T-helper 1 cell treated with Interleukin-12 subunit alpha and Interleukin-12 subunit beta and Interleukin-4 antibody, amounts not matched to agents 30 μg/mL and 1 μg/mL, for 36 hours (primary cell): ENCODE measurements around the gene PPM1H.

Source experiments
- H3K27ac Mint-ChIP-seq: one replicate; pipeline ENCODE4 v1.8.0; 2021; ENCODE audit warnings: mild to moderate bottlenecking, mixed read lengths
- H3K27me3 Mint-ChIP-seq: one replicate; pipeline ENCODE4 v1.8.0; 2021; ENCODE audit warnings: low read depth, mixed read lengths
- H3K36me3 Mint-ChIP-seq: one replicate; pipeline ENCODE4 v1.8.0; 2021; ENCODE audit warnings: low read depth, mixed read lengths
- H3K4me1 Mint-ChIP-seq: one replicate; pipeline ENCODE4 v1.8.0; 2021; ENCODE audit warnings: low read depth, mixed read lengths
- H3K4me3 Mint-ChIP-seq: one replicate; pipeline ENCODE4 v1.8.0; 2021; ENCODE audit warnings: mild to moderate bottlenecking, moderate library complexity, mixed read lengths
- H3K9me3 Mint-ChIP-seq: one replicate; pipeline ENCODE4 v1.8.0; 2021; ENCODE audit warnings: mixed read lengths

PPM1H gene

GRCh38 chr12:62705846-62706245, 229.1 kb downstream of the PPM1H start:
- Mint-ChIP-seq H3K27me3 (peaks cover 9% of the 10 kb centered on the region), H3K36me3 (no peaks in the 10 kb centered on the region), H3K4me3 (no peak overlapping the region), H3K4me1 (no peaks in the 10 kb centered on the region), H3K9me3 (no peaks in the 10 kb centered on the region), H3K27ac (no peak overlapping the region)

GRCh38 chr12:62703011-62703380, 232.0 kb downstream of the PPM1H start:
- H3K4me1 Mint-ChIP-seq, result no peaks in the 10 kb centered on the region
- peaks cover 9% of the 10 kb centered on the region for H3K27me3 Mint-ChIP-seq
- no peak overlapping the region for H3K4me3 Mint-ChIP-seq
- H3K36me3 Mint-ChIP-seq, result no peaks in the 10 kb centered on the region
- H3K9me3 Mint-ChIP-seq, result no peaks in the 10 kb centered on the region
- H3K27ac Mint-ChIP-seq, result no peak overlapping the region

GRCh38 chr12:62701492-62701891, 233.5 kb downstream of the PPM1H start:
- H3K9me3 Mint-ChIP-seq, result no peaks in the 10 kb centered on the region
- no peaks in the 10 kb centered on the region for H3K36me3 Mint-ChIP-seq
- no peak overlapping the region for H3K27ac Mint-ChIP-seq
- H3K4me1 Mint-ChIP-seq, result no peaks in the 10 kb centered on the region
- H3K27me3 Mint-ChIP-seq, result peaks cover 9% of the 10 kb centered on the region
- no peak overlapping the region for H3K4me3 Mint-ChIP-seq

- Mint-ChIP-seq H3K27me3 (no peaks in the 10 kb centered on the region), H3K9me3 (no peaks in the 10 kb centered on the region), H3K4me1 (peaks cover 3% of the 10 kb centered on the region), H3K36me3 (no peaks in the 10 kb centered on the region), H3K4me3 (no peak overlapping the region), H3K27ac (no peak overlapping the region)
Measured at GRCh38 chr12:62700091-62700880, 234.7 kb downstream of the PPM1H start.

GRCh38 chr12:62698701-62699101, 236.2 kb downstream of the PPM1H start:
- Mint-ChIP-seq H3K4me3 (no peak overlapping the region), H3K27me3 (peaks cover 4% of the 10 kb centered on the region), H3K9me3 (no peaks in the 10 kb centered on the region), H3K27ac (no peak overlapping the region), H3K4me1 (peaks cover 8% of the 10 kb centered on the region), H3K36me3 (no peaks in the 10 kb centered on the region)

- no peaks in the 10 kb centered on the region for H3K36me3 Mint-ChIP-seq
- no peaks in the 10 kb centered on the region for H3K9me3 Mint-ChIP-seq
- H3K27ac Mint-ChIP-seq, result no peak overlapping the region
- peaks cover 4% of the 10 kb centered on the region for H3K27me3 Mint-ChIP-seq
- peaks cover 8% of the 10 kb centered on the region for H3K4me1 Mint-ChIP-seq
- H3K4me3 Mint-ChIP-seq, result no peak overlapping the region
Measured at GRCh38 chr12:62697893-62698292, 237.1 kb downstream of the PPM1H start.

- Mint-ChIP-seq H3K4me3 (no peak overlapping the region), H3K4me1 (peaks cover 8% of the 10 kb centered on the region), H3K27me3 (peaks cover 15% of the 10 kb centered on the region), H3K27ac (no peak overlapping the region), H3K9me3 (no peaks in the 10 kb centered on the region), H3K36me3 (no peaks in the 10 kb centered on the region)
Measured at GRCh38 chr12:62695696-62696095, 239.3 kb downstream of the PPM1H start.

GRCh38 chr12:62694632-62695031, 240.3 kb downstream of the PPM1H start:
- Mint-ChIP-seq H3K4me3 (no peak overlapping the region), H3K27ac (no peak overlapping the region), H3K4me1 (peaks cover 8% of the 10 kb centered on the region), H3K9me3 (no peaks in the 10 kb centered on the region), H3K27me3 (peaks cover 16% of the 10 kb centered on the region), H3K36me3 (no peaks in the 10 kb centered on the region)

- Mint-ChIP-seq H3K27ac (no peak overlapping the region), H3K36me3 (no peaks in the 10 kb centered on the region), H3K4me3 (no peak overlapping the region), H3K27me3 (peaks cover 16% of the 10 kb centered on the region), H3K9me3 (no peaks in the 10 kb centered on the region), H3K4me1 (peaks cover 8% of the 10 kb centered on the region)
Measured at GRCh38 chr12:62694116-62694515, 240.8 kb downstream of the PPM1H start.

- H3K4me1 Mint-ChIP-seq, result peaks cover 8% of the 10 kb centered on the region
- peaks cover 16% of the 10 kb centered on the region for H3K27me3 Mint-ChIP-seq
- no peaks in the 10 kb centered on the region for H3K9me3 Mint-ChIP-seq
- H3K4me3 Mint-ChIP-seq, result no peak overlapping the region
- H3K36me3 Mint-ChIP-seq, result no peaks in the 10 kb centered on the region
- no peak overlapping the region for H3K27ac Mint-ChIP-seq
Measured at GRCh38 chr12:62693376-62694050, 241.4 kb downstream of the PPM1H start.

GRCh38 chr12:62692884-62693283, 242.1 kb downstream of the PPM1H start:
- Mint-ChIP-seq H3K4me1 (peaks cover 8% of the 10 kb centered on the region), H3K4me3 (no peak overlapping the region), H3K27ac (no peak overlapping the region), H3K27me3 (peaks cover 16% of the 10 kb centered on the region), H3K9me3 (no peaks in the 10 kb centered on the region), H3K36me3 (no peaks in the 10 kb centered on the region)

GRCh38 chr12:62691309-62691708, 243.6 kb downstream of the PPM1H start:
- H3K36me3 Mint-ChIP-seq, result no peaks in the 10 kb centered on the region
- H3K27me3 Mint-ChIP-seq, result peaks cover 16% of the 10 kb centered on the region
- no peak overlapping the region for H3K4me3 Mint-ChIP-seq
- no peak overlapping the region for H3K27ac Mint-ChIP-seq
- H3K9me3 Mint-ChIP-seq, result no peaks in the 10 kb centered on the region
- peaks cover 8% of the 10 kb centered on the region for H3K4me1 Mint-ChIP-seq

GRCh38 chr12:62689042-62689839, 245.7 kb downstream of the PPM1H start:
- Mint-ChIP-seq H3K27me3 (peaks cover 16% of the 10 kb centered on the region), H3K36me3 (no peaks in the 10 kb centered on the region), H3K4me1 (no peaks in the 10 kb centered on the region), H3K9me3 (no peaks in the 10 kb centered on the region), H3K4me3 (no peak overlapping the region), H3K27ac (no peak overlapping the region)

GRCh38 chr12:62686938-62687337, 248.0 kb downstream of the PPM1H start:
- no peak overlapping the region for H3K27ac Mint-ChIP-seq
- H3K36me3 Mint-ChIP-seq, result no peaks in the 10 kb centered on the region
- H3K27me3 Mint-ChIP-seq, result peaks cover 13% of the 10 kb centered on the region
- H3K4me1 Mint-ChIP-seq, result no peaks in the 10 kb centered on the region
- H3K9me3 Mint-ChIP-seq, result no peaks in the 10 kb centered on the region
- no peak overlapping the region for H3K4me3 Mint-ChIP-seq
